HG03520 (cell line): Measurements from ENCODE around the gene RBM19.

Experiments
- ATAC-seq: cut with Tn5 transposase; IDR thresholded peaks from one replicate; pipeline ENCODE4 v1.9.1; 2021; ENCODE audit warnings: mild to moderate bottlenecking, moderate library complexity; ENCODE audit not compliant: unreplicated experiment

The RBM19 gene

DNA sequence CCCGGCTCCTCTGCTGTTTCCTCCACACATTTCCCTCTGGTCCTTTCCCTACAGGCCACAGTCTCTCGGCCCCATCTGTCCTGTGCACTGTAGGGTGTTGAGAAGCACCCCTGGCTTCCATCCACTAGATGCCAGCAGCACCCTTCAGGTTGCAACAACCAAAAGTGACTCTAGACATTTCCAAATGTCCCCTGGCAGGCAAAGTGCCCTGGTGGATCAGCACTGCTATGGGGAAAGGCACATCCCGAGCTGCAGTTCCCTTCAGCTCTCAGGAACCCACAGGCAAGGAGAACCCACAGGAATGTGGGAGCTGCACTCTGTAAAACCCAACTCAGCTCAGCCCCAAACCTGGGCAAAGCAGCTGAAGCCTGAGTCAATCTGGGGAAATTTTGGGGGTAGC is 77.0 kb downstream of the RBM19 start:
- ATAC-seq = no peak

DNA sequence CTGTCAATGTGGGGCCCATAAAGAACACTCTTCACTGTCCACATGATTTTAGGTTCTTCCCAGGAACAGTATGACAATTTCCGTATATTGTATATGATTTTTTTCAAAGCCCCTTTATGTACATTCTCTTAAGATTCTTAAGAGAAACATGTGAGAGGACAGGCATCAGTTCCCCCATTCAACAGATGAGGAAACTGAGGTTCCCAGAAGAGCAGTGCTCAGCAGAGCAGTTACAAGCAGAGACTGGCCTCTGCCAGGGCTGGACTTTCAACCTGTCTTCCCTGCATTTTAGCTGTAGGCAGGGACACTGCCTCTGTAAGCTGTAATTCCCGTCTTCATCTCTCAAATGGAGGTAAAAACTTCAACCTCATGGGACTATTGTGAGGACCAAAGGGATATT is 77.7 kb downstream of the RBM19 start:
- no peak for ATAC-seq

- ATAC-seq = no peak
Observed at GRCh38 chr12:113887906-113888305, 78.2 kb downstream of the RBM19 start.

DNA sequence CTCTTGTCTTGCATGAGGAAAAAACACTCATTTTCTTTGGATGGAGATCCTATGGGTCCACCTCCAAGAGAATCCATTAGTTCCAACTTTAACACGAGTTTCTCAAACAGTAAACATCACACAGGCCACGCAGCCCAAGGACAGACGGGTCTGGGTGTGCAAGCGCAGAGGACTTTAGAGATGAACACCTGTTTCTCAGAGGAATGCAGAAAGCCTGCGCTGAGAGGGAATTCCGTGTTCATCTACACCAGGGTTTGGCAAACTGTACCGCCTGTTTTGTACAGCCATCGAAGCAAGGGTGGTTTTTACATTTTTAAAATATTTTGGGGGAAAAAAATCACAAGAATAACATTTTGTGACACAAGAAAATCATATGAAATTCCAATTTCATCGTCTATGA is 79.4 kb downstream of the RBM19 start:
- ATAC-seq = no peak

- no peak for ATAC-seq
Observed at GRCh38 chr12:113884392-113884791, 81.7 kb downstream of the RBM19 start.

DNA sequence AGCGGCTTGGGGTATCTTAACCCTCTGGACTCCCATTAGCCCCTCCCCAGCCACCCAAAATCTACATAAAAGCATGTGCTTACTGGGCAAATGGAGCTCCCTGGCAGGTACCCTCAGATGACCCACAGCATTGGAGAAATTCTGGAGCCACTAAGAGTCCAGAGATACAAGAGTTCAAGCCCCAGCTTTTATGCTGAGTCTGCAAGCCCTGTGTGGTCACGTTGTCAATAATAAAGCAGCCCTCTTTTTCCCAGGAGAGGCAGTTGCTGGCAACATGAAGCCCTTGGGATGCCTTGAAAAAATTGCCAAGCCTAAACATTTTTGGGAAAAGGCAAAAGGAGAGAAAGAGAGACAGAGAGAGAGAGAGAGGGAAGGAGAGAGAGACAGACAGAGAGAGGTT is 83.4 kb downstream of the RBM19 start:
- ATAC-seq = no peak

DNA sequence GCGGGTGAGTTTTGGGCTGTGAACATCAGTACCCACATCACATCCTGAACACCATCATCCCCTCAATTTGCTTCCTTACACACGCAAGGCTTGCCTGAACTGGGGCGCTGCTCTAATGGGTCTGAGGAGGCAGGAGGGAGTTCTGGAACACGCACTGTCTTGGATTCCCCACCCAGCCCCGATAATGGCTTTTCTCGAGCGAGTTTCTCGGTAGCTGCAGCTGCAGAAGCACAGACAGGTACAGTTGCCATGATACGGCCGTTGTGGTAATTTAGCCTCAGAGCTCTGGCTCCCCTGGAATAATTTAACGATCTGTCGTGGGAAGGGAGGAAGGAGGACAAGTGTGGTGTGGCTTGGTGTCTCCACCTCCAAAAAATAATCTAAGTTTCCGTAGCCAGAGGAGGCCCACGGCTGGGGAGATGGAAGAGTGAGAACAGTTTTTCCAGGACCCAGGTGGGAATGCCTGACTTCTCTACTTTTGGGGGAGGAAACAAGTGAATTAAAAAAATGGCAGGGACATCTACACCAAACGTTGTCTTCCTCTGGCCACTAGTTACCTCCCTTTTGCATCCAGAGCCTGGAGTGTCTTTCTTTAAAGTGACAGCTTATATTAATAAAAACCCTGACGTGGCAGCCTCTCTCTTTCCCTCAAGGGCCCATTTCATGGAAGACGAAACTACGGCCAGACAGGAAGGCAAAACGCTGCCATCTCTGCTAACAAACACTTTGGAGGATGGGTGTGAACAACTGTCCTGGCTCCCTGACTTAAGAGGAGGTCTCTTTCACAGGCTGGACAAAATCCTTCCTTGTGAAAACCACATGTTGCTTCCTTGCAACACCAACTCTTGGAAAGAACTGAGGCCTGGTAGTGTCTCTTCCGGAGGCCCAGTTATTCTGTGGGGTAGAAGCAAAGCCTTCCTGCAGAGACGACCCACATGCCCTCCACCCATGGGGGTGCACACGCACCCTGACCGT is 84.8 kb downstream of the RBM19 start:
- no peak for ATAC-seq

- ATAC-seq = no peak
Observed at GRCh38 chr12:113880326-113880725, 85.8 kb downstream of the RBM19 start.

GRCh38 chr12:113879658-113880057 is 86.5 kb downstream of the RBM19 start:
- ATAC-seq = no peak

GRCh38 chr12:113877607-113878006 is 88.5 kb downstream of the RBM19 start:
- no peak for ATAC-seq

- ATAC-seq = no peak
Observed at GRCh38 chr12:113876160-113876559, 90.0 kb downstream of the RBM19 start.

- no peak for ATAC-seq
Observed at GRCh38 chr12:113875691-113876090, 90.4 kb downstream of the RBM19 start.

DNA sequence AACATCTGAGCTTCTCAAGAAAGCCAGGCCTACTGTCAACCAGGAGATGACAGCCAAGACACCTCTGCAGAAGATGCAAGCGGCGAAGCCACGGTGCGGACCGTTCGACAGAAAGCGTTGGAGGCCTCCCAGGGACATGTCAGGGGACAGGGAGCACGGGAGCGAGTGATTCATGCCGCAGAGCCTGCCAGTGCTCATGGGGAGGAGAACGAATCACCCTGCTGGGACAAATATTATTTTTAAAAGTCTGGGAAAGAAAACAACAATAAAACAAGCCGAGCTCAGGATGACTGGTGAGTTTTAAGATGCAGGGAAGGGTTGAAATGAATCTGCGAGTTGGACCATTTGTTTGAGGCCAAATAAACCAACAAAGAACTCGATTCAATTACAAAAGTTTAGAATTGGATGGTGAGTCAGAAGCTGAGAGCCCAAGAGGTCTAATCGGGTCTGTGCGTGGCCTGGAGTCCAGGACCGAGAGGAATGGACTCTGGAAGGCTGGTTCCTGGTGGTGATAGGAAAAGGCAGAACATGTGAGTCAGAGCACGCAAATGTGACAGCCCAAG is 91.0 kb downstream of the RBM19 start:
- ATAC-seq = no peak

DNA sequence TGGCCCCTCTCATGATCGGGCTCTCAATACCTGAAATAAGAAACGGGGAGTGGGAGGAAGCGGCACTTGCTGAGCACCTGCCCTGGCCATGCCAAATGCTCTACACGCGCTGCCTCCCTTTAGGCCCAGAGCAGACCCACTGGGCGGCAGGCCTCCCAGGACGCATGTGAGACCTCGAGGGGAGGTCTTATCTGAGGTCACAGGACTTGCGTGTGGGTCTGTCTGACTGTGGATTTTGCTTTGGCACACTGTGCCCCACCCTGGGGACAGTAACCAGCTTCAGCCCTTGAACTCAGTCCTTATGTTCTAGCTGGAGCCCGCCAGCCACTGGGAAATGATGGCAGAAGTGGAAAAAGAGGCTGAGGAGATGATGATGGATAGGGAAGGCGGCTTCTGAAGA is 91.8 kb downstream of the RBM19 start:
- no peak for ATAC-seq

GRCh38 chr12:113873740-113874139 is 92.4 kb downstream of the RBM19 start:
- ATAC-seq = no peak

DNA sequence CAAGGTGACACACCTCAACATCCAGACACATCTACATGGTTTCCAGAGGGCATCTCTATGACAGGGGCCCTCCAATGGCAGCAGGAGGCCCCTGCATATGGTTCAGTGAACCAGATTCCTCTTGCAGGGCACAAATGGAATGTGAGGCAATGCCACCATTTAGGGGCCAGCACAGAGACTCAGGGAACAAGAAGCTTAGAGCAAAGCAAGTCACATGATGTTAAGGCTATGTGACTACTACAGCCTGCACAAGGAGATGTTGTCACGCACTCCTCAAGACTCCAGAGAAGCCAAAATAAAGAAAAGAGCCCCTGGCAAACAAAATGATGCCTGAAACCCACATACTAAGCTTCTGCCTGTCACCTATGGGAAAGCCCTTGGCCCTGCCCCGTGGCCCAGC is 95.2 kb downstream of the RBM19 start:
- no peak for ATAC-seq

DNA sequence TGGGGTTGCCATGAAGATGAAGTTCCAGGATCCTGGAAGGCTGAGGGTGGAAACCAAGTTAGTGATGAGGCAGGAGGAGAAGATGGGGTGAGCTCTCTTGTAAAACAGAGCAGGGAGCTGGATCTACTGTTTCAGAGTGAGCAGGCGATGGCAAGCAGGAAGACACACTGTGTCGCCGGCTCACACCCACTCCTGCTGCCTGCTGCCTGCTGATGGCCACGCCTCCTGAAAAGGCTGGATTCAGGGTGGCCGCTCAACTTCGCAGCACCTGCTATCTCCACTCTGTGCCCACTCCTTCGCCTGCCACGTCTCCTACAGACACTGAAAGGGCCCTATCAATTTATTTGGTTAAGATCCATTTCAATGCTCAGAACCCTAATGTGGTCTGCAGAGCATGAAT is 96.1 kb downstream of the RBM19 start:
- no peak for ATAC-seq

DNA sequence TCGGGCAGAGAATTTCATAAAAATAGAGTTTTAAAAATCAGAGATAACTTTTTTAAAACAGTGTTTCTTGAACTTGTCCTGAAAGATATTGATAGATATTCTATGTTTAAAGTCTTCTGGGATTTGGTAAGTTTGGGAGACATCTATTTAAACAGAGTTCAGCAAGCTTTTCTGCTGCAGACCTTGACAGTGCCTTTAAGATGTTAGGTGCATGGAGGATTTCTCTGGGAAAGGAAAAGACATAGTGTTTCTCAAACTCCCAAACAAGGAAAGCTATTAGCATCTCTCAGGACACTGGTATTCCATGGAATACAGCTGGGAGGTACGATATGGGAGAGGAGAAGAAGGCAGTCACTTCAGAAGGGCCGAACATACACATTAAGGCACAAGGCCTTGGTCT is 97.8 kb downstream of the RBM19 start:
- ATAC-seq = no peak

- ATAC-seq = no peak
Observed at GRCh38 chr12:113867258-113867657, 98.9 kb downstream of the RBM19 start.

- no peak for ATAC-seq
Observed at GRCh38 chr12:113866496-113866895, 99.6 kb downstream of the RBM19 start.

DNA sequence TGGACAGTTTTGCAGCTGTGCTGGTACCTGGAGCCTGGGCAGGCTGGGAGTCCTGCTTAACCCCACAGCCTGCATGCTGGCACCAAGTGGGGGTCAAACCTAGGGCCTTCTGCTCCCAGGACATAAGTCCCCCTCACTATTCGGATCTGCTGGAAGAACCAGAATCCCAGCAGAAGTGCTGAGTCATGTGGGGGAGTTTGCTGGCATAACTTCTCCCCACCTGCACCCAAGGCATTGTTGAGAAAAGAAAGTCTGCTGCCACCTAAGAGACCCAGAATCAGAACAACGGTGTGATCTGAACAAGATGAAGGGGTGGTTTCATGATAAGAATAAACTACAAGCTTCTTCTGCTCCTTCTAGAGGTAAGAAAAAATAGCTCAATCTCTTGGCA is 102.7 kb downstream of the RBM19 start:
- ATAC-seq = no peak
